GM19463 (cell line): Measurements from ENCODE around the gene FAIM.
"Not testable (repeated sequence)": the region's sequence is repeated elsewhere in the genome, so short reads cannot be mapped to it uniquely, and the experiment has no call there.

Experiments used
- ATAC-seq: cut with Tn5 transposase; IDR thresholded peaks from one replicate; pipeline ENCODE4 v1.9.1; 2021; ENCODE audit warnings: mild to moderate bottlenecking, moderate library complexity; ENCODE audit not compliant: unreplicated experiment

The FAIM gene

GRCh38 chr3:138608322-138609135, at the start of gene FAIM:
FAIM (plus strand) TSS chr3:138608771; CDS start chr3:138619727, 10,956 bp downstream.
- ATAC-seq = peak; percentile 71

DNA sequence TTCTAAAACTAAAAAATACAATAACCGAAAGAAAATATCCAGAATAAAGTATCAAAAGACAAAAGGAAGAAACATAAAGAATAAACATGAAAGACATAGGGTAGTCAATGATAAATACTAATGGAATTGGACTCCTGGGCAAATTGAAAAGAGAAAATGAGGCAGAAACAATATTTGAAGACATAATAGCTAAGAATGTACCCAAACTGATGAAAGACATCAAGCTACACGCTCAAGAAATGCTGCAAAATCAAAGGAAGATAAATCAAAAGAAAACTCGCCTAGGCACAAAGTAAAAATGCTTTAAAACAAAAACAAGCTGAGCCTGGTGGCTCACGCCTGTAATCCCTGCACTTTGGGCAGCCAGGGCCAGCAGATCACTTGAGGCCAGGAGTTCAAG, 49.4 kb upstream of the FAIM start:
- ATAC-seq = no peak

- ATAC-seq = no peak
Measured at GRCh38 chr3:138560501-138560900, 48.1 kb upstream of the FAIM start.

GRCh38 chr3:138562902-138563301, 45.7 kb upstream of the FAIM start:
- ATAC-seq = not testable (repeated sequence)

DNA sequence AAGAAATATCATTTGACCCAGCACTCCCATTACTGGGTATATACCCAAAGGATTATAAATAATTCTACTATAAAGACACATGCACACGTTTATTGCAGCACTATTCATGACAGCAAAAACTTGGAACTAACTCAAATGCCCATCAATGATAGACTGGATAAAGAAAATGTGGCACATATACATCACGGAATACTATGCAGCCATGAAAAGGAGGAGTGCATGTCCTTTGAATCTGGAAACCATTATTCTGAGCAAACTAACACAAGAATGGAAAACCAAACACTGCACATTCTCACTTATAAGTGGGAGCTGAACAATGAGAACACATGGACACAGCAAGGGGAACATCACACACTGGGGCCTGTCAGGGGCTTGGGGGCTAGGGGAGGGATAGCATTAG, 42.3 kb upstream of the FAIM start:
- not testable (repeated sequence) for ATAC-seq

DNA sequence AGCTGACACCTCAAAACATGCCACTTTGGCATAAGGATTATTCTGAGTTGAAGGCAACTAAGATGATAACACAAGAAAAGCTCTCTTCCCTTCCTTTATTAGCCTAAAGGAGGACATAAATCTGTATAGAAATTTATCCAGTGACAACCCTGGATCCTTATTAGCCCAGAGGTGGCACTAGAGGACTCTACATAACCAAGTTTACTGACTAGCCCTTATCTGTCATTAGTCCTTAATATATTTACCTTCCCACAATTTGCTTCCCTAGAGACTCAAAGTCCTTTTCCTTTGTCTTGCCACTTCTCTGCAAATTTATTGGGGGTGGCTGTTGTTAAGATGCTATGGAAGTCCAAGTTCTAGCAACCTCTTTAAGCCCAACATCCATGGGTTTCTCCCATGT, 41.2 kb upstream of the FAIM start:
- ATAC-seq = no peak

- no peak for ATAC-seq
Measured at GRCh38 chr3:138569090-138569489, 39.5 kb upstream of the FAIM start.

DNA sequence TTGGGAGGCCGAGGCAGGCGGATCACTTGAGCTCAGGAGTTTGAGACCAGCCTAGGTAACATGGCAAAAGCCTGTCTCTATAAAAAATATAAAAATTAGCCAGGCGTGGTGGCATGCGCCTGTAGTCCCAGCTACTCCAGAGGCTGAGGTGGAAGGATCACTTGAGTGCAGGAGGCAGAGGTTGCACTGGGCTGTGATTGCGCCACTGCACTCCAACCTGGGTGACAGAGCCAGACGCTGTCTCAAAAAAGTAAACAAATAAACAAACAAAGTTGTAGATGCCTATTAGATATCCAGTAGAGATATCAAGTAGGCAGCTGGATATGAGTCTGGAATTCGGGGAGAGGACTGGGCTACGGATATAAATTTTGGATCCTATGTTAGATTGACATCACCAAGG, 38.9 kb upstream of the FAIM start:
- ATAC-seq = not testable (repeated sequence)

DNA sequence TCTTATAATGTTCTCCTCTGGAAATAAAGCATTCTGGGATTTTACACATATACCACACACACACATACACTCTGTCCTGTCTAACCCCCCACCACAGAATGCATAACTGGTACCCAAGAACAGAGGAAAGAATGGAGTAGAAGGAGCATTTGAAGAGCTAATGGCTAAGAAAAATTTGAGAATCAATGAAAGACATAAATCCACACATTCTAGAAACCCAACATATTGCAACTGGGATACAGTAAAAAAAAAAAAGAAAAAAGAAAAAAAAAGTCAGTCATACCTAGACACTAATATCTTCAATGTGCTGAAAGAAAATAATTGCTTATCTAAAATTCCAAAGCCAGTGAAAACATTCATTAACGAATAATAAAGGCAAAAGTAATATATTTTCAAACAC, 35.4 kb upstream of the FAIM start:
- ATAC-seq = no peak

- ATAC-seq = peak; percentile 93
Measured at GRCh38 chr3:138578141-138578540, 30.4 kb upstream of the FAIM start.

DNA sequence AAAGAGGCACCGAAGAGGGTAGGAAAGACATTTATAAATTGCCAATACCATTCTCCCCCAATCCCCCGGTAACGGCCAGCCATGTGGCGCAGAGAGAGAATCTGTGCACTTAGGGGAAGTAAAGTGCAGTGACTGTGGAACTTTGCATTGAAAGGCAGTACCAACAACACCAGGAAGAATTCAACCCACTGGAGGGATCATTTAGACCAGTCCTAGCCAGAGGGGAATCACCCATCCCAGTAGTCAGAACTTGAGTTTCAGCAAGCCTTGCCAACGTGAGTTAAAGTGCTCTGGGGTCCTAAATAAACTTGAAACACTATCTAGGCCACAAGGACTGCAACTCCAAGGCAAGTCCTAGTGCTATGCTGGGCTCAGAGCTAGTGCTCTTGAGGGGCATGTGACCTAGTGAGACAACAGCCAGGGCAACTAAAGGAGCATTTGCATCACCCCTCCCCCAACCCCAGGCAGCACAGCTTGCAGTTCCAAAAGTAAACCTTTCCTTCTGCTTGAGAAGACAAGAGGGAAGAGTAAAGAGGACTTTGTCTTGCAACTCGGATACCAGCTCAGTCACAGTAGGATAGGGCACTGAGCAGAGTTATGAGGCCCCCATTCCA, 29.5 kb upstream of the FAIM start:
- ATAC-seq = no peak

DNA sequence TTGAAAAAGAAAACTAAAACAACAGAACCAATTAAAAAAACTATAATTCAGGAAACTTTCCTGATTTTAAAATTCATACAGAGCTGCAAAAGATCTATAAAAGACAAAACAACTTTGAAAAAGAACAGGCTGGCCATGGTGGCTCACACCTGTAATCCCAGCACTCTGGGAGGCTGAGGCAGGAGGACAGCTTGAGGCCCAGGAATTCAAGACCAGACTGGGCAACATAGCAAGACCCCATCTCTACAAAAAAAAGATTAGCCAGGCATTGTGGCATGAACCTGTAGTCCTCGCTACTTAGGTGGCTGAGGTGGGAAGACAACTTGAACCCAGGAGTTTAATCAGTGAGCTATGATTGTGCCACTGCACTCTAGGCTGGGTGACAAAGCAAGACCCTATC, 21.2 kb upstream of the FAIM start:
- no peak for ATAC-seq

DNA sequence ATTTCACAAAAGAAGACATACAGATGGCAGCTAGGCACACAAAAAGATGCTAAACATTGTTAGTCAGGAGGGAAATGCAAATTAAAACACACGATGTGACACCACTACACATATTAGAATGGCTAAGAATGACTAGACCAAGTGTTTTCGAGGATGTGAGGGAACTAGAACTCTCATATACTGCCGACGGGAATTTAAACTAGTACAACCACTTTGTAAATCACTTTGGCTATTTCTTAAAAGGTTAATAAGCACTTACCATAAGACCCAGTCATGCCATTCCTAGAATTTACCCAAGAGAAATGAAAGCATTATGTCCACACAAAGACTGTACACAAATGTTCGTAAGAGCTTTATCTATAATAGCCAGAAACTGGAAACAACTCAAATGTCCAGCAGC, 20.1 kb upstream of the FAIM start:
- no peak for ATAC-seq

- no peak for ATAC-seq
Measured at GRCh38 chr3:138591392-138591791, 17.2 kb upstream of the FAIM start.

DNA sequence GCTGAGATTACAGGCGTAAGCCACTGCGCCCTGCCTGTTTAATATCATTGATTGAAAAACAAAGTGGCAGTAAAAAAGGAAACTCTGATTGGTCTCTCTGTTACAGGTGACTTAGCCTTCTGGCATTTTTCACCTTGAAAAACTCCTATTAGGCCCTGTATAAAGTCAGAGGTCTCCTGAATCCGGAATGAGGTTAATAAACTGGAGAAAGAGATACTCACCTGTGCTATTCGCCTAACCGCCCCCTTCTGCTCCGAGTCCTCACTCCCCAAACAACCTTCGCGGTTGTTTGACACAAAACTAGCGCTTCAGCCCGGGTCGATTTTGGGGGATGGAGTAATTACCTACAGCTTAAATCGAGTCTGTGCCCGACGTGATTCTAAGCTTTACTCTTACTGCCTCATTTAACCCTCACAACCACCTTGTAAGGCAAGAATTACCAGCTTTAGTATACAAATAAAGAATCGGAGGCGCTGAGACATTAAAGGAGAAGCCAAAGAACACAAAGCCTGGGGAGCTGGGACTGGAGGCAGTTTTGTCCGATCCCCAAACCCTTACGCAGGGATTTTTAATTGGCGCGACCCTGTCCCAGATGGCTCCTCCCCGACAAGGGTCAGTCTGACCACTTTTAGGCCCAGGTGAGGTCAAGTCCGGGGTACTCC, 15.0 kb upstream of the FAIM start:
- ATAC-seq = no peak

DNA sequence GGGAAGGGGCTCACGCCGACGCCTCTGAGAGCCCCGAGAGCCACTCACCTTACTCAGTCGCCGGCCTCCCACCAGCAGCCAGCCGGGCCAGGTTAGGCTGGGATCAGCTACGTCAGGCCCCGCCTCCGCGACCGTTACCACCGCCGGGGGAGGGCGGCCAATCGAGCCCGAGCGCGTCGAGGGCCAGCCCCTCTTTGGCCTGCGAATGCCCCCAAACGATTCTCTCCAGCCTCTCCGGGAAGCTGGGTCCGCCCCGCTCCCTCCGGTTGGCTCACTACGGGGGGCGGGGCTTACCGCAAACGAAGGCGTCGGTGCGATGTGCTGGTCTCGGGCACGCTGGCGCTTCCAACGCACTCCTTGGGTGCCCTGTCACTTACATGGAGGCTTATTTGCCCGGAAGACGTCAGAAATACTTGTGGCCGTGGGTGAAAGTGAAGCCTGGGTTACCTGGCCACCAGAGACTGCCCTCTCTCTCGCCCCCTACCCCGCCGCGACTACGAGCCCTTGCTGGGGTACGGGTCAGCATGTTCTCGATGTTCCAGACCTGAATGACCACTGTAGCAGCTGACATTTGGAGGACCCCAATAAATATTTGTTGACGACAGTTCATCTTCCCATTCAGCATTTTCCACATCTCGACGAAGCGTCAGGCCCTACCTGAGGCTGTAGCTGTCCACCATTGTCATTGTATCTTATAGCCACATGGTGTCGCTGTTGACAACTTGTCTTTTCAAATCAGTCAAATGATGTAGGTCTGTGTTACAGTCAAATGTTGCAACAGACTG, 14.2 kb upstream of the FAIM start, which contains the start of gene CEP70:
TSS of gene CEP70 (minus strand) at position 111 of the 785 bp plus-strand sequence. CDS start 21,333 bp downstream, outside the sequence.
- ATAC-seq = peak; percentile 87

DNA sequence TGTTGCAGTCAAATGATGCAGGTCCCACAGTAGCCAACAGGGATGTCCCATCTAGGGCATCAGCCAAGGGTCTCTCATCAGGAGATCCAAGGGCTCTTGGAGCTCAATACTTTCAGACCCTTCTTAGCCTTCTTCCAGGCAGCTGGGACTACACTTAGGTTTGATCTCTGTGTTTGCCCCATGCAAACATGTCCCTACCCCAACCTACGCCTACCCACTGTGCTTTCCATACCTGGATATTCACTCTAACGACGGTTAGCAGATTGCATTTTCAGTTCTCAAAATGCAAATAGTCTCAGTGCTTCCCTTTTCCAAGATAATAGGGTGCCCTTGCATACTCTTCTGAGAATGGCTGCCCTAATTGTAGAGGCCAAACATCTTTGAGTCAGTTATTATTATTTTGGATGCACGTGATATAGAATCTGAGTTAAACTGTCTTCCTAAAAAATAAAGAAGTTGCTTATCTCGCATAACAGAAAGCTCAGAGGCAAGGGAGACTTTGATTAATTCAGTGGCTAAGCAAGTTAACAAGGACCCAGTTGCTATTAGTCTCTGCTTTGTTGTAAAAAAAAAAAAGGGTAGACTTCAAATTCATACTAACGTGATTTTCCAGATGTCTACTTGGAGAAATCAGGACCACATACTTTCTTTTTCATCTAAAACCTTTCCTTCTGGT, 13.5 kb upstream of the FAIM start:
- no peak for ATAC-seq

DNA sequence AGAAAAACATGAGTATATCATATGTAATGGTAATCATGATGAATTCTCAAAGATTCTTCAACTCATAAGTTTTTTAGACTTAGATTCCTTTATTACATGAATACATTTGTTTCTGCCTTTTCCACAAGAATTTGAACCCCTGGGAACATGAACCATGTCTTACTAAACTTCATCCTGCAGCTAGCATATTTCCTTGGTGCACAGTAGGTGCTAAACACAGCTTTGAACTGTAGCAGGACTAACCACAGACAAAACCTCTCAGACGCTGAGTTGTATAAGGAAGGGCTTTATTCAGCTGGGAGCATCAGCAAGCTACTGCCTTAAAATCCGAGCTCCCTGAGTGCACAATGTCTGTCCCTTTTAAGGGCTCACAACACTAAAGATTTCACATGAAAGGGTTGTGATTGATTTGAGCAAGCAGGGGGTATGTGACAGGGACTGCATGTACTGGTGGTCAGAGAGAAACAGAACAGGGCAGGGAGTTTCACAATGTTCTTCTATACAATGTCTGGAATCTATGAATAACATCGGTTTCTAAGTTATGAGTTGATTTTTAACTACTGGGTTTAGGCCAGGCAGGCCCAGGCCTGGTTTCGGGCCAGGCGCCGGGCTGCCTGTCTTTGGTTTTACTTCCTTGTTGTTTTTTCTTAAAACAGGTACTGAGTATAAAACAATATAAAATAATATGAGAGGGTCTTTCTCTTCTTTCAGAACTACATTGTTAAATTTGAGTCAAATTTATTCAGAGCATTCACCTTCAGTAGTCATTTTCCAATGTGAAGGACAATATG, 11.2 kb upstream of the FAIM start:
- ATAC-seq = not testable (repeated sequence)

- ATAC-seq = no peak
Measured at GRCh38 chr3:138598534-138598933, 10.0 kb upstream of the FAIM start.
